ENCODE data around the gene LAMA3.

DNA sequence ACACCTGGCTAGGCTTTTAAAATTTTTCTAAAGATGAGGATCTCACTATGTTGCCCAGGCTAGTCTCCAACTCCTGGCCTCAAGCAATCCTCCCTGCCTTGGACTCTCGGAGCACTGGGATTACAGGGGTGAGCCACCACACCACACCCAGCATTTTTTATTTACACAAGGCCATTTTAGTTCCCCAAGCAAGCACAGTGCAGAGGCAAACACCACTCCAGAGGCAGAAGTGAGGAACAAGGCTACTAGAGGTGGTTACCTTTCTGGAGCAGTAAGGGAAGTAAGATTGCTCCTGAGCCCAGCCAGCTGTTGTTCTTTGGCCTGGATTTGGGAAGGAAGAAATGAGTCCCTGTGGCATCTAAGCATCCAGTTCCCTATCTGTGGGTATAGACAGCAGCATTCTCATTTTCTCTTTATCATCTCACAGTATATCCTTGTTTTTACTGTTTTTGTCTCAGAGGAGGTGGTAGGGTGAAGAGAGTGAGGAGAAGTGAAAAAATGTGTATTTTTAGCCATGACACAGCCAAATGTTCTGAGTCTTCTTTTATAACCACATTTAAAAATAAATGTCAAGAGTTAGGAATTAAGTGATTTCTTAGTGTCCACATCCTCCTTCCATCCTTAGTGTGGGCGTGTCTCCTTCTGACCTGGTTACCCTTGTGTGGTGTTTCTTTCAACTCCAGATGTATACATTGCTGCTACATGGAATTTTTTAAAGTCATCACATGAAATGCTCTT lies 314.8 kb downstream of the LAMA3 start:
- TF ChIP-seq, protein P1, sequence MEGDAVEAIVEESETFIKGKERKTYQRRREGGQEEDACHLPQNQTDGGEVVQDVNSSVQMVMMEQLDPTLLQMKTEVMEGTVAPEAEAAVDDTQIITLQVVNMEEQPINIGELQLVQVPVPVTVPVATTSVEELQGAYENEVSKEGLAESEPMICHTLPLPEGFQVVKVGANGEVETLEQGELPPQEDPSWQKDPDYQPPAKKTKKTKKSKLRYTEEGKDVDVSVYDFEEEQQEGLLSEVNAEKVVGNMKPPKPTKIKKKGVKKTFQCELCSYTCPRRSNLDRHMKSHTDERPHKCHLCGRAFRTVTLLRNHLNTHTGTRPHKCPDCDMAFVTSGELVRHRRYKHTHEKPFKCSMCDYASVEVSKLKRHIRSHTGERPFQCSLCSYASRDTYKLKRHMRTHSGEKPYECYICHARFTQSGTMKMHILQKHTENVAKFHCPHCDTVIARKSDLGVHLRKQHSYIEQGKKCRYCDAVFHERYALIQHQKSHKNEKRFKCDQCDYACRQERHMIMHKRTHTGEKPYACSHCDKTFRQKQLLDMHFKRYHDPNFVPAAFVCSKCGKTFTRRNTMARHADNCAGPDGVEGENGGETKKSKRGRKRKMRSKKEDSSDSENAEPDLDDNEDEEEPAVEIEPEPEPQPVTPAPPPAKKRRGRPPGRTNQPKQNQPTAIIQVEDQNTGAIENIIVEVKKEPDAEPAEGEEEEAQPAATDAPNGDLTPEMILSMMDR (IDR thresholded peaks at IDR 0.05 in 8 of 11, conservative IDR thresholded peaks at IDR 0.05 in 3 of 11): no peak
- no peak for TF ChIP-seq POLR2AphosphoS5 (IDR thresholded peaks at IDR 0.05)
- TF ChIP-seq POLR2A (IDR thresholded peaks at IDR 0.05): no peak

Measured in spleen (tissue), 7 donors.